Retinal pigment epithelial cell (primary cell): ENCODE measurements around the gene SEMA7A.
"Not testable (repeated sequence)": the region's sequence is repeated elsewhere in the genome, so short reads cannot be mapped to it uniquely, and the experiment has no call there.

Source experiments
- DNase-seq: peaks from one replicate; pipeline ENCODE4 v3.0.0-alpha.2; 2010; ENCODE audit warnings: low read depth
- H3K4me3 ChIP-seq: 2 replicates; pipeline ENCODE4 v1.5.1; 2011; ENCODE audit warnings: mild to moderate bottlenecking, low read length, control low read depth, moderate library complexity
- TF ChIP-seq, protein P1 (sequence below): conservative IDR thresholded peaks from 2 replicates; pipeline ENCODE4 v1.5.1; 2011; ENCODE audit warnings: low read depth, low read length, control low read depth, inconsistent platforms

Gene SEMA7A

DNA sequence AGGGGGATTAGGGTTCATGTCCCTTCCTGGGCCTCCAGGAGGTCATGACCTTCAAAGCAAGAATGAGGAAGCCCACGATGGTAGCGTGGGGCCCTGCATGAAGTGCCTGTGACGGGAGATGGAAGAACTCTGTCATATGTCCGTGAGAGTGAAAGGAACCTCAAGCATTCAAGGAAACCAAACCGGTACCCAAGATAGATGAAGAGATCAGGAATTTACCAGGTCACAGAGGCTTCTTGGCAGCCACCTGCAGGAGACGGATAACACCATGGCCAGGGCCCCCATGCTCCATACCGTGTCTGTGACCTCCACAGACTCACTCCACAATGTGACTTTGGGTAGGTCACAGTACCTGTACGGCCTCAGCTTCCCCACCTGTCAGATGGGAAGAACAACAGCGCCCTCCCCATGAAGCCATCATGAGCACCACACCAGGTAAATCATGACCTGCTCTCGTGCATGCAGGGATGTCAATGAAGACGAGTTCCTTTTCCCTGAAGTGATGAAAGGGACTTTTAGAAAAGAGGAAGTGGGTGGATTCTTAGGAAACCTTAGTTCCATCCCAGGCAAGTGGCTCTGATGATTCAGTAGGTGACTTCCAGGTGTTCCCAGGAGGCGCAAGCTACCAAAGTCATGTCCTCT lies 43.0 kb downstream of the SEMA7A start:
- no peak overlapping the region for H3K4me3 ChIP-seq
- DNase-seq = no peak
- TF ChIP-seq, protein P1, sequence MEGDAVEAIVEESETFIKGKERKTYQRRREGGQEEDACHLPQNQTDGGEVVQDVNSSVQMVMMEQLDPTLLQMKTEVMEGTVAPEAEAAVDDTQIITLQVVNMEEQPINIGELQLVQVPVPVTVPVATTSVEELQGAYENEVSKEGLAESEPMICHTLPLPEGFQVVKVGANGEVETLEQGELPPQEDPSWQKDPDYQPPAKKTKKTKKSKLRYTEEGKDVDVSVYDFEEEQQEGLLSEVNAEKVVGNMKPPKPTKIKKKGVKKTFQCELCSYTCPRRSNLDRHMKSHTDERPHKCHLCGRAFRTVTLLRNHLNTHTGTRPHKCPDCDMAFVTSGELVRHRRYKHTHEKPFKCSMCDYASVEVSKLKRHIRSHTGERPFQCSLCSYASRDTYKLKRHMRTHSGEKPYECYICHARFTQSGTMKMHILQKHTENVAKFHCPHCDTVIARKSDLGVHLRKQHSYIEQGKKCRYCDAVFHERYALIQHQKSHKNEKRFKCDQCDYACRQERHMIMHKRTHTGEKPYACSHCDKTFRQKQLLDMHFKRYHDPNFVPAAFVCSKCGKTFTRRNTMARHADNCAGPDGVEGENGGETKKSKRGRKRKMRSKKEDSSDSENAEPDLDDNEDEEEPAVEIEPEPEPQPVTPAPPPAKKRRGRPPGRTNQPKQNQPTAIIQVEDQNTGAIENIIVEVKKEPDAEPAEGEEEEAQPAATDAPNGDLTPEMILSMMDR = no peak

DNA sequence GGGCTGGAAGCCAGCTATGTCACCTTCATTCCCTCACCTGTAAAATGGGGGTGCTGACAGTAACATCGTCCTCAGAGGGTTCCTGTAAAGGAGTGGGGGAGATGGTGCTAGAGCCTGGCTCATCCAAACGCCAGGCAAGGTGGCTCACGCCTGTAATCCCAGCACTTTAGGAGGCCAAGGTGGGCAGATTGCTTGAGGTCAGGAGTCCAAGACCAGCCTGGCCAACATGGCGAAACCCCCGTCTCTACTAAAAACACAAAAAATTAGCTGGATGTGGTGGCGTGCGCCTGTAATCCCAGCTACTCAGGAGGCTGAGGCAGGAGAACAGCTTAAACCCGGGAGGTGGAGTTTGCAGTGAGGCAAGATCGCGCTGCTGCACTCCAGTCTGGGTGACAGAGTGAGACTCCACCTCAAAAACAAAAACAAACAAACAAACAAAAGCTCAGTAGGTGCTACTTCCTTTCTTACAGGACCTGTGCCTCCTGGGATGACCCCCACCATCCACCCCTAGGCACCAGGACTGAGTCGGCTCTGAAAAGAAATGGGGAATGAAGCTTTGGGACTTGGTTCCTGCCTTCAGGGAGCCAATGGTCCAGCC lies 43.6 kb downstream of the SEMA7A start:
- not testable (repeated sequence) for DNase-seq, H3K4me3 ChIP-seq

DNA sequence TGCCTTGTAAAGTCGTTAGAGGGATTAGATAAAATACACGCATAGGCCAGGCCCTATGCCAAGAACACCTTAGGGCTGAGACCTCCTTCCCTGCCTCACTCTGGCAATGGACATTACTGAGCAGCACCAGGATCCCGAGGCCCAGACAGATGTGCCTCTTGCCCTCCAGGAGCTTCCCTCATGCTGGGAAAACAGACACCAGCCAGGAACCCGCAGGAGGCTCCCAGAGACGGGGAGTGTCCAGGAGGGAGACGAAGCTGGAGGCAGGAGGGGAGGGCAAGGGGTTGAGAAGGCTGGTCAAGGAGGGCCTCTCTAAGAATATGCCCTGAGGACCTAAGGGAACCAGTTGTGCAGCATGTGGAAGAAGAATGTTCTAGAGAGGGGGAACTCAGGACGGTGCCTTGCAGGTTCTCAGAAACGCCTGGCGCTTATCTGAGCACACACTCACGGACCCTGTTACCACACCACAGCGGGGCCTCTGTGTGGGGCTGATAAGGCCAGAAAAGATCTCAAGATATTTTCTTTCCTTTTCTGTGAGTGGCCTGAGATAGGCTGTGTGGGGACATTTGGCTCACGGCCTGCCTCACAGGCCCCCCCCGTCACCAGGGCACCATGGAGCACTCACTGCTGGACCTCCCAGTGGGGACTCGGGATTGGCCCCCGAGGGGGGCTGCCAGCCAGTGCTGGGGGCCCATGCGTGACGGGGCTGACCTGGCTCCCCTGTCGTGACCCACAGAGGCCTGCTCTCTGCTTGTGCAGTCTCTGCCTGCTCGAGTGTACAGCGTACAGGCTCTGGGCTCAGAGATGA lies 44.3 kb downstream of the SEMA7A start:
- no peak for DNase-seq
- H3K4me3 ChIP-seq = no peak overlapping the region
- TF ChIP-seq, protein P1 = no peak

DNA sequence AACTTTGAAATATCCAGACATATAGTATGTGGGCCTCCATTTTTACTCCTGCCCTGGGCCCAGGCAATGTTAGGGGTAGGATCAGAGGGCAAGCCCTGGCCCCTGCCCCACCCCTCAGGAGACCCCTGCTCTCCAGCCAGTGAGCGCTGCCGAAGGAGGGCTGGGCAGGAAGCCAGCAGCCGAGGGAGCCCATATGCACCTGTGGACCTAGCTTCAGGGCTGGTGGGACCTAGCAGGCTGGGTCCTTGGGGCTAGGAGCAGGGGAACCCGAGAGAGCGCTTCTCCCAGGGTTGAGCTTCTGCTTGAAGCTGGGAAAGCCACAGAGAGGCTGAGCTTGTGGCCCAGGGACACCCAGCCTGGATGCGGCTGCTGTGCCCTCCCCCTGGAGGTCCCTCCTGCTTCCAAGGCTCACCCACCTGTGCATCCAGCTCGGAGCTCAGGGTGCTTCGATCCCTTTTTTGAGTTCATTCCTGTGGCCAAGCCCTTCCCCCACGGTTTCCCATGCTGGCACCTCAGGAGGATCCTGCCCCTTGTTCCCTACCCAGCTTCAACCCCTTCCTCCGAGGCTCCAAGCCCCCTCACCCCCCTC lies 45.3 kb downstream of the SEMA7A start:
- TF ChIP-seq, protein P1 = no peak
- no peak overlapping the region for H3K4me3 ChIP-seq

DNA sequence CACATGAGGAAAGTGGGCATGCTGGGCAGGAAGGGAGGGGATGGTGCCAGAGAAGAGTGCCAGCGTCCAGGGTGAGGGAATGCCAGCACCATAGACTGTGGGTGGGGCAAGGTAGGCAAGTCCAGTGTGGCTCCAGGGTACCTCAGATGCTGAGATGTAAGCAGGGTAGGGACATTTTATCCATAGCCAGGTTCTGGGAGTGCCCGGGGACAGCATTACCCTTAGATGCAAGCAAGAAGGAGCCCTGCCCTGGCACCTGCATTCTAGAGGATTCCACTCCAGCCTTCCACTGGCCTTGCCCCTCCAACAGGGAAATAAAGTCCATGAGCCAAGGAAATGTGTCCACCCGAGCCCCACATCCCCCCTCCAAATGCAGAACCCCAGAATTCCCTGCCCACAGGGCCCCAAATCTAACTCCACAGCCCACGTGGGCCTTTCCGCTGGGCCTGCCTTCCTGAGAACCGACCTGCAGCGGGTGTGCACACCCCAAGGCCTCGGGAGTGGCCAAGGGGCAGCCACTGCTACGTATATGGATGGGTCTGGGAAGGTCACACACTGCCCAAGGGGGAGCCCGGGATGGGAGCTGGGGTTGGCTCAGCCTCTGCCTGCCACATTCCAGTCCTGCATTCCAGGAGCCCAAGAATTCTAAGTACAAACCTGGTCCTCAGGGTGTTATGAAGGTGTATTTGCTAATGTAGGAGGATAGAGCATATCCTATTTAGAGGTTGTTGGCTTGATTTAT lies 46.0 kb downstream of the SEMA7A start:
- no peak for DNase-seq
- TF ChIP-seq, protein P1 = no peak
- no peak overlapping the region for H3K4me3 ChIP-seq

More for the DNA sequence above, 45.3 kb downstream of the SEMA7A start:
- no peak for DNase-seq

DNA sequence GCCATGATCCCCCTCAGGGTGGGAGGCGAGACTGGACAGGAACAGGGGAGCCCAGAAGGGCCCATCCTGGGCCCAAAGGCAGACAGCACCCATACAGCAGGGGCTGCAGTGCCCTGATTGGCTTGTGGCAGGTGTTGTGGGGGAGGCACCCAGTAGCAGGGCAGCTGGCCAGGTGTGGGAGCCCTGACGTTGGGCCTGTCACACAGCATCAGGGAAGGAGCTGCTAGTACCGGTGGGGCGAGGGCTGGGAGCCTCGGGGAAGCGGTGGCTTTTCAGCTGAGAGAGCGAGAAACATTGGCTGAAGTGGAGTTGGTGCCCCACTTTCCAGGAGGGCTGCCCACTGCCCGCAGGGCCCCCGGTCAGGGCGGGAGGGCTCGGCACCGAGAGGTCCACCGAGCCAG lies 46.6 kb downstream of the SEMA7A start:
- no peak overlapping the region for H3K4me3 ChIP-seq
- TF ChIP-seq, protein P1 = no peak
- no peak for DNase-seq
